ENCODE measurements around the gene PLAC8L1.

PLAC8L1 gene

DNA sequence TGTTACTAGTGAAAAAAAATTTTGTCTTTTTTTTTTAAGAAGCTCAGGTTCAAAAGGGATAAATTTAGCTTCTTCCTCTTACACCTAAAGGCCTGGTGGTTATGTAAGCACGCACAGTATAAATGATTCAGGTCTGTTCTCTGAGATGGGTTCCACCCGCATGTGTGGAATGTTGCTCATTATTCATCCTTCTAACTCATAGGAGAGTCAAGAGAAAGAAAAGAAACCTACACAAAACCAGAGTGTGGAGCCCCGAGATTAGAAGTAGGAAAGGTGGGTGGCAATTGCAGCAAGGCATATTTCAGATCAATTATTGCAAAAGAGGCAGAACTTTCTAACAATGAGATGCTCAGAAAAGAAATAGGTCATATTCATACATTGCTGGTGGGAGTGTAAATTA lies 13.5 kb downstream of the PLAC8L1 start:
- intact Hi-C loops (cut with DNase I; ENCODE audit: low total_unique reads) = no loop called here
- Histone ChIP-seq H3K27ac (no peak overlapping the region), H3K9me3 (no peaks in the 10 kb centered on the region), H3K4me1 (no peaks in the 10 kb centered on the region), H3K36me3 (no peaks in the 10 kb centered on the region), H3K4me3 (no peak overlapping the region), H3K27me3 (no peaks in the 10 kb centered on the region)
- TF ChIP-seq, protein P1, sequence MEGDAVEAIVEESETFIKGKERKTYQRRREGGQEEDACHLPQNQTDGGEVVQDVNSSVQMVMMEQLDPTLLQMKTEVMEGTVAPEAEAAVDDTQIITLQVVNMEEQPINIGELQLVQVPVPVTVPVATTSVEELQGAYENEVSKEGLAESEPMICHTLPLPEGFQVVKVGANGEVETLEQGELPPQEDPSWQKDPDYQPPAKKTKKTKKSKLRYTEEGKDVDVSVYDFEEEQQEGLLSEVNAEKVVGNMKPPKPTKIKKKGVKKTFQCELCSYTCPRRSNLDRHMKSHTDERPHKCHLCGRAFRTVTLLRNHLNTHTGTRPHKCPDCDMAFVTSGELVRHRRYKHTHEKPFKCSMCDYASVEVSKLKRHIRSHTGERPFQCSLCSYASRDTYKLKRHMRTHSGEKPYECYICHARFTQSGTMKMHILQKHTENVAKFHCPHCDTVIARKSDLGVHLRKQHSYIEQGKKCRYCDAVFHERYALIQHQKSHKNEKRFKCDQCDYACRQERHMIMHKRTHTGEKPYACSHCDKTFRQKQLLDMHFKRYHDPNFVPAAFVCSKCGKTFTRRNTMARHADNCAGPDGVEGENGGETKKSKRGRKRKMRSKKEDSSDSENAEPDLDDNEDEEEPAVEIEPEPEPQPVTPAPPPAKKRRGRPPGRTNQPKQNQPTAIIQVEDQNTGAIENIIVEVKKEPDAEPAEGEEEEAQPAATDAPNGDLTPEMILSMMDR (IDR thresholded peaks at IDR 0.05) = no peak
- DNase-seq = no peak

DNA sequence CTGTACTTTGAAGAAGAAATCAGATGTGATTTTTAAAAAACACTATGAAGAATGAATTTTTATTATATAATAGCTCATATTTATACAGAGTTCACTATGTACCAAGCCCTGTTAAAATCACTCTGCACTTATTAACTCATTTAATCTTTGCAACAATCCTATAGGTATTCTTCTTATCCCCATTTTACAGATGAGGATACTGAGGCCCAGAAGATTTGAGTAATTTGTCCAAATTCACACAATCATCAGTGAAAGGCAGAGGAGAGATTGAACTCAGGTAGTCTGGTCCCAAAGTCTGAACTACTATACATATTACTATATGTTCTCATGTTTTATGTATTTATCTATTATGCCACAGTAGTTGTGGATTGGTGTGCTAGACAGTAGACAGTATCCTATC lies 16.1 kb downstream of the PLAC8L1 start:
- intact Hi-C loops (cut with DNase I; ENCODE audit: low total_unique reads) = no loop called here
- no peak for DNase-seq
- Histone ChIP-seq H3K27ac (no peak overlapping the region), H3K36me3 (no peaks in the 10 kb centered on the region), H3K4me3 (no peak overlapping the region), H3K4me1 (no peaks in the 10 kb centered on the region), H3K9me3 (no peaks in the 10 kb centered on the region), H3K27me3 (no peaks in the 10 kb centered on the region)
- TF ChIP-seq, protein P1 (IDR thresholded peaks at IDR 0.05) = no peak

DNA sequence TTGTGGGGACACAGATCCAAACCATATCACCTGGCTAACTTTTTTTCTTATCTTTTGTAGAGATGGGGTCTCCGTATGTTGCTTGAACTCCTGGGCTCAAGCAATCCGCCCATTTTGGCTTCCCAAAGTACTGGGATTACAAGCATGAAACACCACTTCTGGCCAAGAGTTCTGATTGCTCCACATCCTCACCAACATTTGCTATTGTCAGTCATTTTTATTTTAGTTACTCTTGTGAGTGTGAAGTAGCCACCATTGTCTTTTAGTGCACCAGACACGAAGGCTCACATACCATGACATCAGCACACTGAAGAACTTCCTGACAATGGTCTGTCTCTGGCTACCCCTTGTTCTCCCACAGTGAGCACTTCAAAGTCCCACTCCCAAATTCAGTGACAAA lies 17.3 kb downstream of the PLAC8L1 start:
- H3K36me3 ChIP-seq = no peaks in the 10 kb centered on the region
- intact Hi-C loops (cut with DNase I; ENCODE audit: low total_unique reads) = no loop called here
- H3K4me1 ChIP-seq = no peaks in the 10 kb centered on the region
- no peak overlapping the region for H3K27ac ChIP-seq
- DNase-seq = no peak
- TF ChIP-seq, protein P1 (IDR thresholded peaks at IDR 0.05) = no peak
- H3K27me3 ChIP-seq = no peaks in the 10 kb centered on the region
- H3K4me3 ChIP-seq = no peak overlapping the region
- no peaks in the 10 kb centered on the region for H3K9me3 ChIP-seq

DNA sequence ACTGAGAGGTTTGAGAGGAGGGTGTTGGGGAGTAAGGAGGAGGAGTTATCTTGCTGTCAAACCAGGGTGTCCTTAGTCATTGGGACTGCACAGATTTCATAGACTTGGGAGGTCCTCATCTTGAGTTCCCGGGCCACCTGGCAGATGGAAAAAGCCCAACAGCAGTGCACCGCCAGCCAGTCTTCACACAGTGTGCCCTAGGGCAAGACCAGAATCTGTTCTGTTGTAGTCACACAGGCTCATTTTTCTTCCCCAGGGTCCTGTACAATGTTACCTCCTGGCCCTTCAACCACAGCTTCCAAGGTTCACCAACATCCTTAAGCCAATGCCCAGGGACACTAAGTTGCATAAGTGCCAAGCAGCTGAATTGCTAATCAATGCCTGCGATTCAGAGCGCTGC lies 21.0 kb downstream of the PLAC8L1 start:
- H3K9me3 ChIP-seq = no peaks in the 10 kb centered on the region
- H3K27me3 ChIP-seq = no peaks in the 10 kb centered on the region
- peaks cover 0 to 7% (median 0%) of the 10 kb centered on the region in 4 donors for H3K4me1 ChIP-seq
- no peak for DNase-seq
- H3K27ac ChIP-seq = no peak overlapping the region
- intact Hi-C loops (cut with DNase I; ENCODE audit: low total_unique reads) = no loop called here
- TF ChIP-seq, protein P1 (IDR thresholded peaks at IDR 0.05) = no peak
- no peak overlapping the region for H3K4me3 ChIP-seq
- no peaks in the 10 kb centered on the region for H3K36me3 ChIP-seq

DNA sequence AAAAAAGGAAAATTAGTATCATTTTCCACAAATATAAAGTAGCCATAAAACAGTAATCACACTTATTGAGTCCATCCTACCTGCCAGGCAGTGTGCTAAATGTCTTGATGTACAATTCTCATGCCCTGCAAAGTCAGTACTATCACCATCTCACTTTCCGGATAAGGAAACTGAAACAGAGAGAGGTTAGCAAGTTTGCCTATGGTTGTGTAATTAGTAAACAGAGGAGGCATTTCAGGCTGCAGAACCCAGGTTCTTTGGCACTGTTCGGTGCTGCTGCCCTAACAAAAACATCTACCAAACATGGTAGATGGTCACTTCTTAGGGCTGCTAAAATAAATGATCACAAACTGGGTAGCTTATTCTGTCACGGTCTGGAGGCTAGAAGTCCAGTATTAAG lies 22.6 kb downstream of the PLAC8L1 start:
- TF ChIP-seq, protein P1 (IDR thresholded peaks at IDR 0.05) = no peak
- H3K4me1 ChIP-seq = peaks cover 0 to 7% (median 0%) of the 10 kb centered on the region in 4 donors
- H3K27ac ChIP-seq = no peak overlapping the region
- H3K27me3 ChIP-seq = no peaks in the 10 kb centered on the region
- H3K36me3 ChIP-seq = no peaks in the 10 kb centered on the region
- DNase-seq = no peak
- intact Hi-C loops (cut with DNase I; ENCODE audit: low total_unique reads) = no loop called here
- no peak overlapping the region for H3K4me3 ChIP-seq
- H3K9me3 ChIP-seq = no peaks in the 10 kb centered on the region

DNA sequence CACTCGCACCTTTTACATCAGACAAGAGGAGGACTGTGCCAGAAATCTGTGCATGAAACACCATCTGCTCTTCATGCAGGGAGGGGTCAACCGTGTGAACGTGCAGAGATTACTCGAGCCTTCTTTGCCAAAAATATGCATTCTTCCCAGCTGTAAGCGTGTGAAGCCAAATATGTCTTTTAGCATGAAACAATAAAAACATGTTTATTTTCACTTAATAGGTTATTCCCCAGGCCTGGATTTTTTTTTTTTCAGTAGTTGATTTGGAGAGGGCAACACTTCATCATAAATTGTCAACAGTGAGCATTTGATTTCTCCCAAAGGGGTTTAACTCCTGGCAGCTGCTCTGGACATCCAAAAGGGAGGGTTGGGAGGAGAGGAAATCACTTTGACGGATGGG lies 23.8 kb downstream of the PLAC8L1 start:
- no peaks in the 10 kb centered on the region for H3K36me3 ChIP-seq
- no peak for DNase-seq
- no peak overlapping the region for H3K27ac ChIP-seq
- no peaks in the 10 kb centered on the region for H3K9me3 ChIP-seq
- intact Hi-C loops (cut with DNase I; ENCODE audit: low total_unique reads) = no loop called here
- TF ChIP-seq, protein P1 (IDR thresholded peaks at IDR 0.05) = no peak
- no peak overlapping the region for H3K4me3 ChIP-seq
- H3K27me3 ChIP-seq = no peaks in the 10 kb centered on the region
- H3K4me1 ChIP-seq = peaks cover 0 to 7% (median 0%) of the 10 kb centered on the region in 4 donors

Data from tibial artery (tissue), 4 donors.